ENCODE results near the gene IFT27.
"Not testable (repeated sequence)": the region's sequence is repeated elsewhere in the genome, so short reads cannot be mapped to it uniquely, and the experiment has no call there.

The IFT27 gene

GRCh38 chr22:36743591-36744412, 32.1 kb downstream of the IFT27 start:
- DNase-seq (ENCODE audit: low spot score), result no peak

GRCh38 chr22:36743011-36743410, 32.9 kb downstream of the IFT27 start:
- no peak for DNase-seq (ENCODE audit: low spot score)

GRCh38 chr22:36741968-36742367, 34.0 kb downstream of the IFT27 start:
- no peak for DNase-seq (ENCODE audit: low spot score)

GRCh38 chr22:36741204-36741793, 34.6 kb downstream of the IFT27 start:
- DNase-seq (ENCODE audit: low spot score), result no peak

GRCh38 chr22:36740716-36741115, 35.2 kb downstream of the IFT27 start:
- no peak for DNase-seq (ENCODE audit: low spot score)

GRCh38 chr22:36739185-36739584, 36.7 kb downstream of the IFT27 start:
- no peak for DNase-seq (ENCODE audit: low spot score)

GRCh38 chr22:36738416-36739020, 37.4 kb downstream of the IFT27 start:
- no peak for DNase-seq (ENCODE audit: low spot score)

- no peak for DNase-seq (ENCODE audit: low spot score)
These were observed 38.1 kb downstream of the IFT27 start for GRCh38 chr22:36737776-36738175.

- no peak for DNase-seq (ENCODE audit: low spot score)
These were observed 39.1 kb downstream of the IFT27 start for GRCh38 chr22:36736701-36737320.

GRCh38 chr22:36734171-36735058, 41.5 kb downstream of the IFT27 start:
- DNase-seq (ENCODE audit: low spot score), result no peak

- DNase-seq (ENCODE audit: low spot score), result no peak
These were observed 42.6 kb downstream of the IFT27 start for GRCh38 chr22:36733271-36733670.

- no peak for DNase-seq (ENCODE audit: low spot score)
These were observed 43.3 kb downstream of the IFT27 start for GRCh38 chr22:36732609-36733008.

- no peak for DNase-seq (ENCODE audit: low spot score)
These were observed 44.0 kb downstream of the IFT27 start for GRCh38 chr22:36731916-36732315.

GRCh38 chr22:36731321-36731720, 44.6 kb downstream of the IFT27 start:
- not testable (repeated sequence) for DNase-seq (ENCODE audit: low spot score)

GRCh38 chr22:36730176-36730858, 45.6 kb downstream of the IFT27 start:
- no peak for DNase-seq (ENCODE audit: low spot score)

- DNase-seq (ENCODE audit: low spot score), result no peak
These were observed 46.6 kb downstream of the IFT27 start for GRCh38 chr22:36729321-36729720.

- DNase-seq (ENCODE audit: low spot score), result no peak
These were observed 47.4 kb downstream of the IFT27 start for GRCh38 chr22:36728505-36728904.

- no peak for DNase-seq (ENCODE audit: low spot score)
These were observed 47.9 kb downstream of the IFT27 start for GRCh38 chr22:36727927-36728488.

- DNase-seq (ENCODE audit: low spot score), result no peak
These were observed 48.8 kb downstream of the IFT27 start for GRCh38 chr22:36727110-36727509.

- no peak for DNase-seq (ENCODE audit: low spot score)
These were observed 49.9 kb downstream of the IFT27 start for GRCh38 chr22:36726007-36726380.
